AG04450 (cell line): ENCODE data around the gene BAG3. TPM values are rescaled to one million over a fixed set of nuclear protein-coding genes. Genes with fewer than 3 reads are reported as not detected.

Experiments used
- CTCF ChIA-PET: fragments of 300-600, 350-600 bp; formaldehyde crosslinking; extraction: SDS; loops from one replicate; lab custom pipeline; 2022; ENCODE audit warnings: antibody characterized with exemption, inconsistent platforms; lab: Charles Lee
- POLR2A ChIA-PET: fragments of 350-600 bp; formaldehyde crosslinking; extraction: SDS; loops from one replicate; lab custom pipeline; 2021; ENCODE audit warnings: antibody characterized with exemption, inconsistent platforms; lab: Yijun Ruan, JAX
- DNase-seq: peaks from one replicate; pipeline ENCODE4 v3.0.0-alpha.2; 2011; ENCODE audit warnings: low read depth, low spot score
- H3K27ac ChIP-seq: one replicate; pipeline ENCODE4 v1.5.1; 2012; ENCODE audit warnings: low read depth, low read length, control low read depth
- H3K27me3 ChIP-seq: one replicate; pipeline ENCODE4 v1.6.0; 2012; ENCODE audit warnings: low read length; ENCODE audit not compliant: control insufficient read depth, insufficient read depth
- H3K4me3 ChIP-seq: 2 replicates; pipeline ENCODE4 v1.5.1; 2011; ENCODE audit warnings: mild to moderate bottlenecking, low read depth, low read length, control low read depth
- H3K9me3 ChIP-seq: 2 replicates; pipeline ENCODE4 v1.5.1; 2012; ENCODE audit warnings: low read length; ENCODE audit not compliant: control insufficient read depth, insufficient read depth
- CTCF ChIP-seq: IDR thresholded peaks from 2 replicates; pipeline ENCODE4 v1.5.1; 2011; ENCODE audit warnings: low read depth, low read length, control low read depth, inconsistent platforms
- polyA plus RNA-seq: library from polyadenylated mRNA; depleted of rRNA; stranded (reverse); fragments of >200 nt; gene quantifications from 2 replicates; pipeline ENCODE4 v1.2.3, GENCODE V29; 2011

The BAG3 gene
- polyA plus RNA-seq, 1 experiment, result 12.7 TPM

- ChIA-PET POLR2A (no interaction called here), CTCF (interaction anchor here (0.6 to 3.3 kb wide), 5 partner anchors 12 to 146 kb away, joined by 3 to 17 read pairs (median 4); partner anchors contain the start of gene INPP5F)
- H3K27me3 ChIP-seq, result no peaks in the 10 kb centered on the region
- H3K4me3 ChIP-seq, result no peak overlapping the region
- H3K9me3 ChIP-seq, result no peaks in the 10 kb centered on the region
- H3K27ac ChIP-seq, result no peak overlapping the region
- TF ChIP-seq CTCF, result no peak
- DNase-seq, result no peak
Measured at GRCh38 chr10:119713744-119714483, 62.7 kb downstream of the BAG3 start.

- no peak for DNase-seq
- no peaks in the 10 kb centered on the region for H3K27me3 ChIP-seq
- H3K9me3 ChIP-seq, result no peaks in the 10 kb centered on the region
- H3K27ac ChIP-seq, result no peak overlapping the region
- H3K4me3 ChIP-seq, result no peak overlapping the region
- ChIA-PET POLR2A (no interaction called here), CTCF (interaction anchor here (0.6 to 3.3 kb wide), 5 partner anchors 11 to 145 kb away, joined by 3 to 17 read pairs (median 4); partner anchors contain the start of gene INPP5F)
- no peak for TF ChIP-seq CTCF
Measured at GRCh38 chr10:119714484-119714816, 63.3 kb downstream of the BAG3 start.

- POLR2A ChIA-PET, result interaction anchor here (0.6 kb wide), 1 partner anchor 13 kb away, joined by 6 read pairs; no protein-coding TSS in a partner anchor
- no peak for DNase-seq
- no peak overlapping the region for H3K4me3 ChIP-seq
- no peaks in the 10 kb centered on the region for H3K27me3 ChIP-seq
- H3K27ac ChIP-seq, result no peak overlapping the region
- CTCF ChIA-PET, result interaction anchor here (0.7 to 3.3 kb wide), 2 partner anchors 144 to 1017 kb away, joined by 4 to 17 read pairs; no protein-coding TSS in a partner anchor
- no peak for TF ChIP-seq CTCF
- H3K9me3 ChIP-seq, result no peaks in the 10 kb centered on the region
Measured at GRCh38 chr10:119715628-119716505, 64.7 kb downstream of the BAG3 start.

GRCh38 chr10:119723161-119723560 lies 72.0 kb downstream of the BAG3 start:
- POLR2A ChIA-PET, result no interaction called here
- no peaks in the 10 kb centered on the region for H3K27me3 ChIP-seq
- CTCF ChIA-PET, result interaction anchor here (4.1 kb wide), 1 partner anchor 37 kb away, joined by 20 read pairs; no protein-coding TSS in a partner anchor

More at GRCh38 chr10:119723161-119723560, 72.0 kb downstream of the BAG3 start:
- H3K27ac ChIP-seq, result no peak overlapping the region
- TF ChIP-seq CTCF, result no peak
- H3K4me3 ChIP-seq, result no peak overlapping the region
- no peak for DNase-seq
- H3K9me3 ChIP-seq, result no peaks in the 10 kb centered on the region
